ENCODE measurements around the gene PSMB10.

GRCh38 chr16:67901734-67902133 is 34.9 kb downstream of the PSMB10 start:
- TF ChIP-seq EP300 (IDR thresholded peaks at IDR 0.05) (no peak), CTCF (IDR thresholded peaks at IDR 0.05) (no peak)
